Adipocyte (in vitro differentiated cells): ENCODE measurements around the gene ADGRG2.
"Not testable (repeated sequence)": the region's sequence is repeated elsewhere in the genome, so short reads cannot be mapped to it uniquely, and the experiment has no call there.

ENCODE experiments used
- DNase-seq: peaks from one replicate; pipeline ENCODE4 v3.0.0-alpha.2; 2015; ENCODE audit warnings: low read depth
- H3K27me3 ChIP-seq: replicated peaks from 2 replicates; pipeline ENCODE4 v1.7.0; 2013; ENCODE audit warnings: mild to moderate bottlenecking, low read length, moderate library complexity; ENCODE audit not compliant: control insufficient read depth, insufficient read depth
- H3K36me3 ChIP-seq: 2 replicates; pipeline ENCODE4 v1.7.0; 2013; ENCODE audit warnings: low read length, mild to moderate bottlenecking, moderate library complexity; ENCODE audit not compliant: control insufficient read depth, insufficient read depth, severe bottlenecking
- H3K4me1 ChIP-seq: 2 replicates; pipeline ENCODE4 v1.7.0; 2013; ENCODE audit warnings: mild to moderate bottlenecking, low read length, moderate library complexity; ENCODE audit not compliant: control insufficient read depth, insufficient read depth
- H3K4me3 ChIP-seq: 2 replicates; pipeline ENCODE4 v1.7.0; 2013; ENCODE audit warnings: mild to moderate bottlenecking, low read length, moderate library complexity
- H3K9ac ChIP-seq: 2 replicates; pipeline ENCODE4 v1.7.0; 2013; ENCODE audit warnings: mild to moderate bottlenecking, low read length, moderate library complexity
- H3K9me3 ChIP-seq: 2 replicates; pipeline ENCODE4 v1.7.0; 2013; ENCODE audit warnings: mild to moderate bottlenecking, low read length, moderate library complexity; ENCODE audit not compliant: control insufficient read depth

Gene ADGRG2

GRCh38 chrX:19086102-19086772 lies 36.0 kb downstream of the ADGRG2 start:
- DNase-seq = no peak
- H3K27me3 ChIP-seq = no peaks in the 10 kb centered on the region
- no peaks in the 10 kb centered on the region for H3K36me3 ChIP-seq
- peaks cover 10% of the 10 kb centered on the region for H3K9me3 ChIP-seq
- H3K9ac ChIP-seq = no peak overlapping the region
- H3K4me1 ChIP-seq = no peaks in the 10 kb centered on the region
- H3K4me3 ChIP-seq = no peak overlapping the region

DNA sequence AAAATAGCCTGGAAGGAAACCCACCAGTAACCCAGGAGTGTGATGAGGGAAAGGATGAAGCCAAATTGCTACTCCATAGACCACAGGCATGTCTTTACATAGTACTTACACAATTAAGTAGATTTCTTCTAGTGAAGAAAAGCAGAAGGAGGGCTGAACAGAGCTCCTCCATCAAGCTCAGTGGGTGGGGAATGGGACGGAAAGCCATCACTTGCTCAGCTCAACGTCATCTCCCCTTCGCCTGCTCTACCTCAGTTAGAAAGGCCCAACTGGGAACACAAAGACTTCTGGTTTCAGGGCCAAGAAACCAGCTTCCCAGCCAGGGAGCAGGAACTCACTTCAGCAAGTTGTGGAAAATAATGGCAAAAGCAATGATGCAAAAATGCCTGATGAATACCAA lies 36.6 kb downstream of the ADGRG2 start:
- H3K9ac ChIP-seq = no peak overlapping the region
- no peaks in the 10 kb centered on the region for H3K27me3 ChIP-seq
- no peak for DNase-seq
- H3K4me3 ChIP-seq = no peak overlapping the region
- H3K4me1 ChIP-seq = no peaks in the 10 kb centered on the region
- no peaks in the 10 kb centered on the region for H3K36me3 ChIP-seq
- H3K9me3 ChIP-seq = peaks cover 10% of the 10 kb centered on the region

DNA sequence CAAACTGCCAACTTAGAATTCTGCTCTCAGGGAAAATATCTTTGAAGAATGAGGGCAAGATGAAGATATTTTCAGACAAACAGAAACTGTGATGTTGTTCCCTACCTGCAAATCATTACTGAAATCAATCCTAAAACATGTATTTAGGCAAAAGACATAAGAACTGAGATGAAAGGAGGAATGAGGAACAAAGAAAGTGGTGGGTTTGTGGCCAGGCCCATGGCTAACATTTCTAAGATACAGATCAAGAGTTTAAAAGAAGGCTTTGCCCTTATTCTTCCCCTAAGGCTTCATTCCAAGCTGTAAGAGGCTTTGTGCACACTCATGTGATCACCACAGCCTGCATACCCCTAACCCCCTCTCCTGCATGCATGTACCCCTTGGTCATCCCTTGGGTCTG lies 46.5 kb downstream of the ADGRG2 start:
- H3K4me1 ChIP-seq = no peaks in the 10 kb centered on the region
- H3K36me3 ChIP-seq = no peaks in the 10 kb centered on the region
- H3K4me3 ChIP-seq = no peak overlapping the region
- DNase-seq = no peak
- H3K27me3 ChIP-seq = peaks cover 3% of the 10 kb centered on the region
- peaks cover 2% of the 10 kb centered on the region for H3K9me3 ChIP-seq
- H3K9ac ChIP-seq = no peak overlapping the region

DNA sequence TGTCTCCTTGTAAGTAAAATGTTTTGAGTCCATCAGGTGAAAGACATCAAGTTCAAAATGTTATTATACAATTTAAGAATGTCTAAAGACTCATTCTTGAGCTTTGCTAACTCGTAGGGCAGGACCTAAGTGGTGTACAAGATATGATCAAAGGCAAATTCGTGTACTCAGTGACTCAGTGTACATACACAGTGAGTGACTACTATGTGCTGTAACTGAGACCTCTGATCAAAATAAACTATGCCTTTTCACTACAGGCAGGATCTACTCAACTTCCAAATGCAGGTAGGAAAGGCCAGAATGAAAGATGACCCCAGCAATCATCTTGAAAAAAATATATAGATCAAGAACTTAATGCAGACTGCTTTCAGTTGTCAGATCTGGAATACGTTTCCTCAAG lies 49.9 kb downstream of the ADGRG2 start:
- no peak for DNase-seq
- H3K27me3 ChIP-seq = no peaks in the 10 kb centered on the region
- H3K4me1 ChIP-seq = no peaks in the 10 kb centered on the region
- no peaks in the 10 kb centered on the region for H3K36me3 ChIP-seq
- H3K9ac ChIP-seq = no peak overlapping the region
- no peaks in the 10 kb centered on the region for H3K9me3 ChIP-seq
- no peak overlapping the region for H3K4me3 ChIP-seq

GRCh38 chrX:19070555-19070994 lies 51.7 kb downstream of the ADGRG2 start:
- Histone ChIP-seq H3K27me3 (no peaks in the 10 kb centered on the region), H3K4me3 (no peak overlapping the region), H3K9me3 (no peaks in the 10 kb centered on the region), H3K36me3 (no peaks in the 10 kb centered on the region), H3K9ac (no peak overlapping the region), H3K4me1 (no peaks in the 10 kb centered on the region)
- DNase-seq = no peak

DNA sequence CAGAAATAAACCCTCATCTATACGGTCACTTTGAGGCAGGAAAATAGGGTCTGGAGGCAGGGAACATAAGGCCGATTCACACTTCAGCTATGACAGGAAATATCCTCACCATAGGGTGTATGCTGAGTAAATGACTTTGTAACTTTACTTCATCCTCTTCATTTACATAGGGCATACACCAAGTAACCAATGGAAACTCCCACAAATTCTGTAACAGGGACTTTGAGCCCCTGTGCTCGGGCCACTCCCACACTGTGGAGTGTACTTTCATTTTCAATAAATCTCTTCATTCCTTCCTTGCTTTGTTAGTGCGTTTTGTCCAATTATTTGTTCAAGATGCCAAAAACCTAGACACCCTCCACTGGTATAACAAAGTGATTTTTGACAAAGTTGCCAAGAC lies 55.3 kb downstream of the ADGRG2 start:
- H3K4me3 ChIP-seq, H3K9ac ChIP-seq, H3K9me3 ChIP-seq, DNase-seq, H3K4me1 ChIP-seq, H3K27me3 ChIP-seq, H3K36me3 ChIP-seq: not testable (repeated sequence)

- H3K4me3 ChIP-seq = no peak overlapping the region
- peaks cover 3% of the 10 kb centered on the region for H3K27me3 ChIP-seq
- no peak for DNase-seq
- no peak overlapping the region for H3K9ac ChIP-seq
- H3K36me3 ChIP-seq = no peaks in the 10 kb centered on the region
- H3K4me1 ChIP-seq = no peaks in the 10 kb centered on the region
- no peaks in the 10 kb centered on the region for H3K9me3 ChIP-seq
Observed at GRCh38 chrX:19065535-19065934, 56.7 kb downstream of the ADGRG2 start.

DNA sequence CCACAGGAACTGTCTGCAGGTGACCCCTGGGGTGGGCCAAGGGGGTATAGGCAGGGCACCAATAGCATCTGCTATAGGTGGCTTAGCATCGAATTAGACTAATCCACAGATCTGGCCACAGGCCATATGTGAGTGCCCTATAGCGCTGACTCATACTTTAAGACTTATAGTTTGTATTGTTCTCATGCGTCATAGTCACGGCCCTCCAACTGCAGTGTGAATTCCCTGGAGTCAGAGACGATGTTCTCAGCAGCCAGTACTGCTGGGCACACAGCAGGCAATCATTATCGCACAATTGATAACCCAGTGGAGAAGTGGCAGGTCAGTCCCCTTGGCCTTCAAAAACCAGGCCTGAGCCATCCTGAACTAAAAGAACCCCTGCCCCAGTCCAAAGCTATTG lies 58.1 kb downstream of the ADGRG2 start:
- Histone ChIP-seq H3K4me3 (no peak overlapping the region), H3K27me3 (peaks cover 3% of the 10 kb centered on the region), H3K9me3 (no peaks in the 10 kb centered on the region), H3K9ac (no peak overlapping the region), H3K4me1 (no peaks in the 10 kb centered on the region), H3K36me3 (no peaks in the 10 kb centered on the region)
- DNase-seq = no peak

GRCh38 chrX:19063030-19063429 lies 59.2 kb downstream of the ADGRG2 start:
- Histone ChIP-seq H3K36me3 (no peaks in the 10 kb centered on the region), H3K4me1 (no peaks in the 10 kb centered on the region), H3K9ac (no peak overlapping the region), H3K9me3 (no peaks in the 10 kb centered on the region), H3K27me3 (peaks cover 3% of the 10 kb centered on the region), H3K4me3 (no peak overlapping the region)
- no peak for DNase-seq

DNA sequence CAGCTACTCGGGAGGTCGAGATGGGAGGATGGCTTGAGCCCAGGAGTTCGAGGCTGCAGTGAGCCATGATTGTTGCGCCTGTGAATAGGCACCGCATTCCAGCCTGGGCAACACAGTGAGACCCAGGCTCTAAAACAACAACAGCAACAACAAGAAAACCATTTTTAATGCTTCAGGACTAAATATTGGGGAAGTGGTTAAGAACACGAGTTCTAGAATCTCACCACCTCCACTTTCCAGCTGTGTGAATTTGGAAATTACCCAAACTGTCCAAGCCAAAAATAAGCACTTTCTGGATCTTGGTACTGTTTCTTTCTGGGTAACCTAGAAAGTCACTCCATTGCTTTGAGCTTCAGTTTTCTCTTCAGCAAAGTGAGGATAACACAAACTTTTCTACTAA lies 63.2 kb downstream of the ADGRG2 start:
- no peaks in the 10 kb centered on the region for H3K9me3 ChIP-seq
- H3K36me3 ChIP-seq = no peaks in the 10 kb centered on the region
- H3K9ac ChIP-seq = no peak overlapping the region
- no peaks in the 10 kb centered on the region for H3K27me3 ChIP-seq
- H3K4me1 ChIP-seq = no peaks in the 10 kb centered on the region
- H3K4me3 ChIP-seq = no peak overlapping the region
- DNase-seq = no peak

GRCh38 chrX:19057856-19058255 lies 64.4 kb downstream of the ADGRG2 start:
- Histone ChIP-seq H3K27me3 (no peaks in the 10 kb centered on the region), H3K9ac (no peak overlapping the region), H3K4me1 (no peaks in the 10 kb centered on the region), H3K4me3 (no peak overlapping the region), H3K36me3 (no peaks in the 10 kb centered on the region), H3K9me3 (no peaks in the 10 kb centered on the region)
- DNase-seq = peak; percentile 31

GRCh38 chrX:19049110-19049509 lies 73.2 kb downstream of the ADGRG2 start:
- DNase-seq = no peak
- H3K27me3 ChIP-seq = no peaks in the 10 kb centered on the region
- peaks cover 4% of the 10 kb centered on the region for H3K9me3 ChIP-seq
- no peaks in the 10 kb centered on the region for H3K4me1 ChIP-seq
- H3K36me3 ChIP-seq = no peaks in the 10 kb centered on the region
- no peak overlapping the region for H3K4me3 ChIP-seq
- H3K9ac ChIP-seq = no peak overlapping the region
